Fibroblast of the aortic adventitia (primary cell): ENCODE data around the gene PIP5K1B. TPM values are rescaled to one million over a fixed set of nuclear protein-coding genes. Genes with fewer than 3 reads are reported as not detected.

Source experiments
- DNase-seq: peaks from one replicate; pipeline ENCODE4 v3.0.0-alpha.2; 2010; ENCODE audit warnings: low read depth
- H3K4me3 ChIP-seq: 2 replicates; pipeline ENCODE4 v1.5.1; 2011; ENCODE audit warnings: low read depth, mild to moderate bottlenecking, control low read depth, low read length, moderate library complexity
- total RNA-seq: library from RNA; depleted of rRNA; stranded (reverse); fragments of >200 nt; gene quantifications from 2 replicates; pipeline ENCODE4 v1.2.3, GENCODE V29; 2012; ENCODE audit warnings: low replicate concordance
- TF ChIP-seq, protein P1 (sequence below): IDR thresholded peaks from 2 replicates; pipeline ENCODE4 v1.5.1; 2011; ENCODE audit warnings: mild to moderate bottlenecking, low read length, control low read depth, inconsistent platforms; ENCODE audit not compliant: insufficient read depth

Gene PIP5K1B
- total RNA-seq, 1 donor = not detected

GRCh38 chr9:68730570-68731235 is 25.7 kb downstream of the PIP5K1B start:
- TF ChIP-seq, protein P1, sequence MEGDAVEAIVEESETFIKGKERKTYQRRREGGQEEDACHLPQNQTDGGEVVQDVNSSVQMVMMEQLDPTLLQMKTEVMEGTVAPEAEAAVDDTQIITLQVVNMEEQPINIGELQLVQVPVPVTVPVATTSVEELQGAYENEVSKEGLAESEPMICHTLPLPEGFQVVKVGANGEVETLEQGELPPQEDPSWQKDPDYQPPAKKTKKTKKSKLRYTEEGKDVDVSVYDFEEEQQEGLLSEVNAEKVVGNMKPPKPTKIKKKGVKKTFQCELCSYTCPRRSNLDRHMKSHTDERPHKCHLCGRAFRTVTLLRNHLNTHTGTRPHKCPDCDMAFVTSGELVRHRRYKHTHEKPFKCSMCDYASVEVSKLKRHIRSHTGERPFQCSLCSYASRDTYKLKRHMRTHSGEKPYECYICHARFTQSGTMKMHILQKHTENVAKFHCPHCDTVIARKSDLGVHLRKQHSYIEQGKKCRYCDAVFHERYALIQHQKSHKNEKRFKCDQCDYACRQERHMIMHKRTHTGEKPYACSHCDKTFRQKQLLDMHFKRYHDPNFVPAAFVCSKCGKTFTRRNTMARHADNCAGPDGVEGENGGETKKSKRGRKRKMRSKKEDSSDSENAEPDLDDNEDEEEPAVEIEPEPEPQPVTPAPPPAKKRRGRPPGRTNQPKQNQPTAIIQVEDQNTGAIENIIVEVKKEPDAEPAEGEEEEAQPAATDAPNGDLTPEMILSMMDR = no peak
- no peak for DNase-seq
- no peak overlapping the region for H3K4me3 ChIP-seq

DNA sequence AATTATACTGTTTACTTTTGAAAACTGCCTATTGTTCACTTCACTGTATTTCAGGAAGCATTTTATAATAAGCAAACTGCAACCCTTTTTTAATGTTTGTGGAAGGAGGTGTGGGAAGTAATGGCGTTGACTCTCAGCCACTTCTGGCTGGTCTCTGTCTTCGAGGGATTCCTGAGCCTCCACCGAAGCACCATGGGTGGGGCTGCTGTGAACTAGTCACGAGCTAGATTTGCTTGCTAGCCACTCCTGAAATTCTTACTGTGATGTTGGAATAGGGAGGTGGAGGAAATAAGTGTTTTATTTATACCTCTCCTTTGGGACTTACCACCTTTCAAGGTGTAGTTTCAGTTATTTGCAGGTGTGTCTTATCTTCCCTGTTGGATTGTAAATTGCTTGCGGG is 26.8 kb downstream of the PIP5K1B start:
- no peak overlapping the region for H3K4me3 ChIP-seq
- TF ChIP-seq, protein P1 = no peak
- no peak for DNase-seq

- TF ChIP-seq, protein P1 = no peak
- no peak overlapping the region for H3K4me3 ChIP-seq
- no peak for DNase-seq
Observed at GRCh38 chr9:68732405-68733020, 27.5 kb downstream of the PIP5K1B start.

DNA sequence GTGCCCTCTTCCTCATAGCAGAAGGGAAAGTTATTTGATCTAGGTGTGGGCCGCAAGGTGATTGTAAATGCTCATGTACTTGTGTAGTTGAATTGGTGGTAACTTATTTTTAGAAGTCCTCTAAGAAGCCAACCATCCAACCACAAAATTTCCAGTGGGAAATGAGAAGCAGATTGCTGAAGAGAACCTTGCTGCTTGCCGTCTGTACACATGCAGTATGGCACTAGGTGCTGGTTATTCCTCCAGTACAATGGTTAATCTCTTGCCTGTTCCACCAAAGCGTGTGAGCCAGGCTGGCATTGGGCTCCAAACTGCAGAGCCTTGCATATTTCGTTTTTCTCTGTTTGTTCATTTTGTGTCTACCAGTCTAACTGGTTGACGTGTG is 28.0 kb downstream of the PIP5K1B start:
- TF ChIP-seq, protein P1 = no peak
- DNase-seq = no peak
- H3K4me3 ChIP-seq = no peak overlapping the region

GRCh38 chr9:68738358-68738757 is 33.3 kb downstream of the PIP5K1B start:
- DNase-seq = no peak
- TF ChIP-seq, protein P1 = no peak
- no peak overlapping the region for H3K4me3 ChIP-seq

- TF ChIP-seq, protein P1 = no peak
- DNase-seq = no peak
- no peak overlapping the region for H3K4me3 ChIP-seq
Observed at GRCh38 chr9:68739621-68740174, 34.7 kb downstream of the PIP5K1B start.
